ENCODE data around the gene DSPP. TPM values are rescaled to one million over a fixed set of nuclear protein-coding genes. Genes with fewer than 3 reads are reported as not detected.

DSPP gene
- total and polyA plus RNA-seq, 12 donors, result 0.06 TPM; not detected in 11

GRCh38 chr4:87622303-87622702 lies 14.0 kb downstream of the DSPP start:
- intact Hi-C loops (cut with DNase I), result no loop called here
- peaks cover 12% of the 10 kb centered on the region for H3K27me3 ChIP-seq
- H3K4me1 ChIP-seq (replicated peaks in 1 of 2), result no peaks in the 10 kb centered on the region
- H3K27ac ChIP-seq, result no peak overlapping the region
- H3K4me3 ChIP-seq, result no peak overlapping the region
- 77 to 88% (median 83%) methylated on average over 8 of the region's 8 CpGs for WGBS, 4 donors
- H3K36me3 ChIP-seq (replicated peaks in 1 of 2), result no peaks in the 10 kb centered on the region
- H3K9me3 ChIP-seq (replicated peaks in 1 of 3), result no peaks in the 10 kb centered on the region
- TF ChIP-seq, protein P1, sequence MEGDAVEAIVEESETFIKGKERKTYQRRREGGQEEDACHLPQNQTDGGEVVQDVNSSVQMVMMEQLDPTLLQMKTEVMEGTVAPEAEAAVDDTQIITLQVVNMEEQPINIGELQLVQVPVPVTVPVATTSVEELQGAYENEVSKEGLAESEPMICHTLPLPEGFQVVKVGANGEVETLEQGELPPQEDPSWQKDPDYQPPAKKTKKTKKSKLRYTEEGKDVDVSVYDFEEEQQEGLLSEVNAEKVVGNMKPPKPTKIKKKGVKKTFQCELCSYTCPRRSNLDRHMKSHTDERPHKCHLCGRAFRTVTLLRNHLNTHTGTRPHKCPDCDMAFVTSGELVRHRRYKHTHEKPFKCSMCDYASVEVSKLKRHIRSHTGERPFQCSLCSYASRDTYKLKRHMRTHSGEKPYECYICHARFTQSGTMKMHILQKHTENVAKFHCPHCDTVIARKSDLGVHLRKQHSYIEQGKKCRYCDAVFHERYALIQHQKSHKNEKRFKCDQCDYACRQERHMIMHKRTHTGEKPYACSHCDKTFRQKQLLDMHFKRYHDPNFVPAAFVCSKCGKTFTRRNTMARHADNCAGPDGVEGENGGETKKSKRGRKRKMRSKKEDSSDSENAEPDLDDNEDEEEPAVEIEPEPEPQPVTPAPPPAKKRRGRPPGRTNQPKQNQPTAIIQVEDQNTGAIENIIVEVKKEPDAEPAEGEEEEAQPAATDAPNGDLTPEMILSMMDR (IDR thresholded peaks at IDR 0.05), result no peak
- TF ChIP-seq POLR2A (IDR thresholded peaks at IDR 0.05), result no peak
- no peak for DNase-seq

GRCh38 chr4:87624698-87625097 lies 16.4 kb downstream of the DSPP start:
- no peak for DNase-seq
- intact Hi-C loops (cut with DNase I), result no loop called here
- TF ChIP-seq, protein P1 (IDR thresholded peaks at IDR 0.05), result no peak
- TF ChIP-seq POLR2A (IDR thresholded peaks at IDR 0.05), result no peak
- 38 to 50% (median 48%) methylated on average over 2 of the region's 2 CpGs for WGBS, 4 donors
- H3K27me3 ChIP-seq, result peaks cover under 1% of the 10 kb centered on the region
- no peaks in the 10 kb centered on the region for H3K36me3 ChIP-seq (replicated peaks in 1 of 2)
- no peak overlapping the region for H3K4me3 ChIP-seq
- no peak overlapping the region for H3K27ac ChIP-seq
- H3K4me1 ChIP-seq (replicated peaks in 1 of 2), result no peaks in the 10 kb centered on the region
- no peaks in the 10 kb centered on the region for H3K9me3 ChIP-seq (replicated peaks in 1 of 3)

DNA sequence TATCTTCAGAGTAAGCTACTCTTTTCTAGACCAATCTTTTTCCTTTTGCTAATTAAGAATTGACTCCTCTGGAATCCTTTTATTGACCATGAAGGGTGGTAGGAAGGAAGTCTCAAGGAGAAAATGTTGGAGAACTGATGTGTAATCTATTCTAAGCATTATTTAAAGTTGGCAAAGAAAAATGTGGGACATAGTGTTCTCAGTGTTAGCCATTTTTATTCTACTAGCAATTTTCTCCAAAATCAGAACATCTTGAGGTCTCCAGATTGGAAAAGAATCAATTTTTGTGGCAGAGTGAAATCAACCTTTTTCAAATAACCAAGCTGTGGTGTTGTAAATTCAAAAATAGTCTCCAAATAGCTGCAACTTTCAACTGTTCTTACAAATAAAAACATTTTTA lies 23.3 kb downstream of the DSPP start:
- peaks cover 0 to 7% of the 10 kb centered on the region in 2 donors for H3K4me1 ChIP-seq (replicated peaks in 1 of 2)
- no peaks in the 10 kb centered on the region for H3K36me3 ChIP-seq (replicated peaks in 1 of 2)
- H3K9me3 ChIP-seq (replicated peaks in 1 of 3), result no peaks in the 10 kb centered on the region
- TF ChIP-seq, protein P1 (IDR thresholded peaks at IDR 0.05), result no peak
- no peak for TF ChIP-seq POLR2A (IDR thresholded peaks at IDR 0.05)
- no peak for DNase-seq
- intact Hi-C loops (cut with DNase I), result no loop called here
- H3K4me3 ChIP-seq, result no peak overlapping the region
- no peak overlapping the region for H3K27ac ChIP-seq
- H3K27me3 ChIP-seq, result no peaks in the 10 kb centered on the region

DNA sequence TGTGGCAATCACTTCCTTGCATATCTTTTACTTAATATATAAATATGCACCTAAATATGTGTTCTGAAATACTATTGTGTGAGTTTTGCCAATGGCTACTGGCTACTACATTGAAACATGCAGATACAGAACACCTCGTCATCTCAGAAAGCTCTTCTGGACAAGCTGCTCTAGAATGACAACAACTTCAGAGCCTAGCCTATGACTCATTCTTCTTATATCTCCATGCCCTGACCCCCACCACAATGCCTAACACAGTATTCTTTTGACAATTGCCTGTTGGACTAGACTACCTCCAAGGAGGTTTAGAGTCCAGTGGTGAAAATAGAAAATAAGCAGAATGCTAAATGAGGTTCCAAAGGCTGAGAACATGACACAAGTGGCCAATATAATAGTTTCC lies 24.1 kb downstream of the DSPP start:
- intact Hi-C loops (cut with DNase I), result no loop called here
- Histone ChIP-seq H3K36me3 (replicated peaks in 1 of 2) (no peaks in the 10 kb centered on the region), H3K27ac (no peak overlapping the region), H3K9me3 (replicated peaks in 1 of 3) (no peaks in the 10 kb centered on the region), H3K4me3 (no peak overlapping the region), H3K27me3 (no peaks in the 10 kb centered on the region), H3K4me1 (replicated peaks in 1 of 2) (peaks cover 0 to 7% of the 10 kb centered on the region in 2 donors)
- WGBS, 4 donors, result 65 to 80% (median 79%) methylated on average over 1 of the region's 1 CpG
- DNase-seq, result no peak
- TF ChIP-seq POLR2A (IDR thresholded peaks at IDR 0.05), result no peak
- TF ChIP-seq, protein P1 (IDR thresholded peaks at IDR 0.05), result no peak
